ENCODE data around the gene FBXW8. TPM values are rescaled to one million over a fixed set of nuclear protein-coding genes. Genes with fewer than 3 reads are reported as not detected.

Gene FBXW8
- total and polyA plus RNA-seq, 2 donors (not counting 3 experiments of a cell fraction or from before 2014, with no cell fraction given), result 15.4 TPM

DNA sequence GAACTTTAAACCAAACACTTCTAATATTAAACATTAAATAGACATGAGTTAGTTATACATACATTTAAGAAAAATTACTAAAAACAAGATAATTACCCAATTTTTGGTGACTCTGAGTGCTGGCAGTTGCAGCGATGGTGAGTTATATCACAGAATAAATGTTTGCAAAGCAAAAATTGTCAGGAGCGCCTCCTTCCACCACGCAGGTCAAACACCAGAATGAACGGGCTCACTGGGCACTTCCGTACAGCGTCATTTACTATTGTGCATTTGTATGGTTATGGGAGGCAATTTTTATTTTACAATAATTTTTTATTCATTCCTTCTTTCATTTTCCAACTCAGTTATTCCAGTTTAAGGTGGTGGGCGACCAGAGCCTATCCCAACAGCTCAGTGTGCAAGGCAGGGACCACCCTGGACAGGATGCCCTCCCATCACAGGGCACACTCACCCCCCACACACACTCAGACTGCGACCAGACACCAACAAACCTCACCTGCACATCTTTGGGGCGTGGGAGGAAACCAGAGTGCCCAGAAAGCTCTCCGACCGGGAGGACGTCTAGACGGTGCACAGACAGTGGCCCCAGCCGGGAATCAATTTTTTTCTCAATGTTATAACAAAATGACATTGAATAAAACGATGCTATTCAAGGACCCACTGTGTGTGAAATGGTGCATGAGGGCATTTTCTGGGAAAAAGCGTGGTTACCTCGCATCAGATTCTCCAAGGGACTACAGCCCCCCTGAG lies 121.3 kb downstream of the FBXW8 start:
- Histone ChIP-seq H2AFZ (ENCODE audit: low read depth, low read length) (no peak overlapping the region), H3K9me1 (replicated peaks; ENCODE audit: control insufficient read depth, extremely low read depth, insufficient read depth, low read length) (no peaks in the 10 kb centered on the region), H3K4me2 (ENCODE audit: insufficient read depth, low read length) (no peak overlapping the region), H3K9me3 (replicated peaks; ENCODE audit: control insufficient read depth, insufficient read depth, low read length) (no peaks in the 10 kb centered on the region), H3K27me3 (ENCODE audit: control insufficient read depth in 2 of 2, insufficient read depth in 2 of 2, low read length in 2 of 2) (peaks cover 11 to 19% of the 10 kb centered on the region in 2 experiments), H3K36me3 (ENCODE audit: control insufficient read depth in 2 of 2, extremely low read depth in 1 of 2, insufficient read depth in 2 of 2, low read length in 2 of 2) (peaks cover 5 to 11% of the 10 kb centered on the region in 2 experiments), H3K27ac (ENCODE audit: insufficient read depth, low read depth, low read length) (no peak overlapping the region), H4K20me1 (replicated peaks; ENCODE audit: control insufficient read depth, extremely low read depth, insufficient read depth, low read length) (no peaks in the 10 kb centered on the region), H3K4me1 (ENCODE audit: control insufficient read depth, extremely low read depth, insufficient read depth, low read length) (no peaks in the 10 kb centered on the region), H3K9ac (replicated peaks; ENCODE audit: extremely low read depth, insufficient read depth, low read length) (no peak overlapping the region), H3K79me2 (ENCODE audit: control insufficient read depth, insufficient read depth, low read length) (no peaks in the 10 kb centered on the region), H3K4me3 (replicated peaks in 1 of 3; ENCODE audit: insufficient read depth in 1 of 3, low read depth in 1 of 3, low read length in 3 of 3) (no peak overlapping the region)
- CTCF ChIA-PET, result no interaction called here
- FAIRE-seq (no peak), DNase-seq (ENCODE audit: low read depth, low spot score) (no peak)
- POLR2A ChIA-PET, result no interaction called here
- TF ChIP-seq, protein P1, sequence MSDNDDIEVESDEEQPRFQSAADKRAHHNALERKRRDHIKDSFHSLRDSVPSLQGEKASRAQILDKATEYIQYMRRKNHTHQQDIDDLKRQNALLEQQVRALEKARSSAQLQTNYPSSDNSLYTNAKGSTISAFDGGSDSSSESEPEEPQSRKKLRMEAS (IDR thresholded peaks at IDR 0.05; ENCODE audit: insufficient read depth, insufficient read length), result no peak
- TF ChIP-seq JUN (IDR thresholded peaks at IDR 0.05; ENCODE audit: borderline replicate concordance, insufficient read depth, insufficient read length, low read depth) (no peak), POLR2AphosphoS5 (IDR thresholded peaks at IDR 0.05; ENCODE audit: insufficient read depth, low read depth, low read length) (no peak), MYC (IDR thresholded peaks at IDR 0.05; ENCODE audit: low read depth, low read length) (no peak), POLR2A (IDR thresholded peaks at IDR 0.05; ENCODE audit: low read depth, low read length) (no peak), EZH2 (IDR thresholded peaks at IDR 0.05; ENCODE audit: borderline replicate concordance, low read depth, low read length, severe bottlenecking) (no peak), FOS (IDR thresholded peaks at IDR 0.05; ENCODE audit: borderline replicate concordance, insufficient read depth, low read length) (no peak), GATA2 (IDR thresholded peaks at IDR 0.05; ENCODE audit: insufficient read depth, insufficient read length, low read depth, low read length) (no peak)
- TF ChIP-seq, protein P2, sequence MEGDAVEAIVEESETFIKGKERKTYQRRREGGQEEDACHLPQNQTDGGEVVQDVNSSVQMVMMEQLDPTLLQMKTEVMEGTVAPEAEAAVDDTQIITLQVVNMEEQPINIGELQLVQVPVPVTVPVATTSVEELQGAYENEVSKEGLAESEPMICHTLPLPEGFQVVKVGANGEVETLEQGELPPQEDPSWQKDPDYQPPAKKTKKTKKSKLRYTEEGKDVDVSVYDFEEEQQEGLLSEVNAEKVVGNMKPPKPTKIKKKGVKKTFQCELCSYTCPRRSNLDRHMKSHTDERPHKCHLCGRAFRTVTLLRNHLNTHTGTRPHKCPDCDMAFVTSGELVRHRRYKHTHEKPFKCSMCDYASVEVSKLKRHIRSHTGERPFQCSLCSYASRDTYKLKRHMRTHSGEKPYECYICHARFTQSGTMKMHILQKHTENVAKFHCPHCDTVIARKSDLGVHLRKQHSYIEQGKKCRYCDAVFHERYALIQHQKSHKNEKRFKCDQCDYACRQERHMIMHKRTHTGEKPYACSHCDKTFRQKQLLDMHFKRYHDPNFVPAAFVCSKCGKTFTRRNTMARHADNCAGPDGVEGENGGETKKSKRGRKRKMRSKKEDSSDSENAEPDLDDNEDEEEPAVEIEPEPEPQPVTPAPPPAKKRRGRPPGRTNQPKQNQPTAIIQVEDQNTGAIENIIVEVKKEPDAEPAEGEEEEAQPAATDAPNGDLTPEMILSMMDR (IDR thresholded peaks at IDR 0.05; ENCODE audit: extremely low read depth in 1 of 2, insufficient read depth in 1 of 2, low read depth in 1 of 2, low read length in 2 of 2), result no peak
- dilution Hi-C loops (cut with MboI; ENCODE audit: extremely low pct_ligation_motif_present, low sequenced_read_pairs) (no loop called here), intact Hi-C loops (cut with micrococcal nuclease) (no loop called here)
- no TSS peak for BruUV-seq (replicated peaks)

Data from endothelial cell of umbilical vein (primary cell).